ENCODE results near the gene S100A1.
"Not testable (repeated sequence)": the region's sequence is repeated elsewhere in the genome, so short reads cannot be mapped to it uniquely, and the experiment has no call there.

The S100A1 gene

DNA sequence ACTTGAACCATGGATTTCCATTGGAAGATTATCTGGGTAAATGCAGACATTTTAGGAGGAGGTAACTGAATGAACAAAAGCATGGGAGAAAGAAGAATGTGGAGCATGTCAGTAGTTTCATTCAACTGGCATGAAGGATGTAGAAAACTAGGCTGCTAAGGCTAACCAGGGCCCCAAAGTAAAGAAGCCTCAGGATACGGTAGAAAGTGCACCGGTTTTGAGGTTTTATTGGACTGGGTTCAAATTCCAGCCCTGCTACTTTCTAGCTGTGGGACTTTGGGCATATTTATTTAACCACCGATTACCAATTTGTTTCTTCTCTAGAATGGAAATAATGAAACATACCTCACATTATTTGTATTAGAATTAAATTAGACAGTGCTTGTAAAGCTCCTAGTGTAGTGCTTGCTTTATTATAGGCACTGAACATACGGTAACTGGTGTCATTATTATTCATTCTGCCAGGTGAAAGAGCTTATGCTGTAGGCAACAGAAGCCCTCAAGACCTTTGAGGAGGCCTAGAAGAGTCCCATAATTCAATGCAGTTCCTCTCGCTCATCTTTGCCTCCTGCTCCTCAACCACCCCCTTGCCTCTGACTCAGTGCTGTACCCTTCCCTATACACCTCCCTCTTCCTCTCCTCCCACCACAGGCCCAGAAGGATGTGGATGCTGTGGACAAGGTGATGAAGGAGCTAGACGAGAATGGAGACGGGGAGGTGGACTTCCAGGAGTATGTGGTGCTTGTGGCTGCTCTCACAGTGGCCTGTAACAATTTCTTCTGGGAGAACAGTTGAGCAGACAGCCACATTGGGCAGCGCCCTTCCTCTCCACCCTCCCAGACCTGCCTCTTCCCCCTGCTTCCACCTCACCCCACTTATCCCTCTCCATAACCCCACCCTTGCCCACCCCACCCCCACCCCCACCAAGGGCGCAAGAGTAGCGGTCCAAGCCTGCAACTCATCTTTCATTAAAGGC is 3.1 kb downstream of the S100A1 start:
- no peak for DNase-seq

DNA sequence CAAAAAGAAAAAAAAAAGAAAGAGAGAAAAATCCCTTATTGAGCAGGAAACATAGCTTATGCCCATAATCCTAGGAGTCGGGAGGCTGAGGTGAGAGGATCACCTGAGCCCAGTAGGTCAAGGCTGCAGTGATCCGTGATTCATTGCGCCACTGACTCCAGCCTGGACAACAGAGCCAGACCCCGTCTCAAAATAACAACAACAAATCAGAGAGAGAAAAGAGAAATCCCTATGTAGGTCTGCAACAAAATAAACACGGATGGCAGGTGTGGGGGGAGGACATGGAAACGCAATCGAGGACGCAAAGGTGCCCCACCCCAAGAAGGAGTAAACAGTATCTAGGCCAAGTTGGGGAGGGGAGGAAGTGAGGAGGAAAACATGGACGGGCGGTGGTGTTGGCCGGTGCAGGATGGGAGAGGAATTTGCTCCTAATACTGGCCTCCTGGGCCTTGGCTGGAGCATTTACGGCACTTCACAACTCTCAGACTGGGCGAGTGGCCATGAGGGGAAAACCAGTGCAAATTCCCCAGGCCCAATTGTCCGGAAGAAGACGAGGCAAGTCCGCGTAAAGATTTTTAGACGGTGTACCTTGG is 5.0 kb downstream of the S100A1 start:
- no peak for DNase-seq

DNA sequence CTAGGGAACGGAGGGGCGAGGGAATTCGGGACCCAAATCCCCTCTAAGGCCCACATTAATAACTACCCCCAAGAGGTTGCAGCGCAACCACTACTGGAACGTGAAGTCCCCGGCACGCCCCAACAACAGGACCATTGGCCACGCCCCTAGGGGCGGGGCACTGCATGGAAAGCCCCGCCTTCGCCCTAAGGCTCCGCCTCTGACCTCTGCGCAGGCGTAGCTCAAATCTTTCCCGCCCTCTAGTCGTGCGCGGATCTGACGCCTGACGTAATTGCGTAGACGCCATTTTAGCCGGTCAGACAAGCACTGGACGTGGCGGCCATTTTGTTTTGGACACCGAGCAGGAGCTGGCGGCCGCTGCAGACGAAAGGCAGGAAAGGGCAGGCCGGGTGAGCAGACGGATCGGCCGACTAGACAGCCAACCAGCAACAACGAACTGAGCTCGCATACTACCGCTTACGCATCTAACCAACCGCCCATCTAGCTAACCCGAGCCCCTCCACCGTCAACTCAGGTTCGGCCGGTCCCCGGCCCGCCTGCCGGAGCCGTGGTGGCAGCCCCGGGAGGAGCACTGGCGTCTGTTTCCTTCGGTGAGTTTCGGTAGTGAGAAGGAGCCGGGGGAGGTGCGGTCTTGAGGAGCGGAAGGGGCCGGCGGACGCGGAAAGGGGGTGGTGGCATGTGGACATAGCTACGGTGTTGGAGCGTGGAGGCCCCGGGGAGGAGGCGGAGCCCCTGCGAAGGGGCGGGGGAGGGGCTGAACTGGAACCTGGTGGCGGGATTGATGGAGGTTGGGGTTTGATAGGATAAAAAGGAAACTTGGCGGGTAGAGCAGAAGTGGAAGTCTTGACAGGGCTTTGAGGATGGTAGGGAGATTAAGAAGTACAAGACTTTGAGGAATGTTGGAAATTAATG is 5.8 kb downstream of the S100A1 start, which contains the start of gene CHTOP:
CHTOP (plus strand) TSS at position 313 of the 912 bp plus-strand sequence. CDS start 2,523 bp downstream, outside the sequence.
- peak; percentile 96 for DNase-seq

DNA sequence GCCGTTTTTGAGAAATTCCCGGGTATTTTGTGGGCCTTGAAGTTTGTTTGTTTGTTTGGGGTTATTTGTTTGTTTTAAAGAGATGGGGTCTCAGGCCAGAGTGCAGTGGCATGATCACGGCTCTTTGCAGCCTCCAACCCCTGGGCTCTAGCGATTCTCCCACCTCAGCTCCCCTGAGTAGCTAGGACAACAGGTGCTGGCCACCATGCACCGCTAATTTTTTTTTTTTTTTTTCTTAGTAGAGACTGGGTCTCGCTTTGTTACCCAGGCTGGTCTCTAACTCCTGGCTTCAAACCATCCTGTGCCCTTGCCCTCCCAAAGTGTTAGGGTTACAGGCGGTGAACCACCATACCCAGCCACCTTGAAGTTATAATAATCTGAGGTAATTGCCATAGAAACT is 7.6 kb downstream of the S100A1 start:
- no peak for DNase-seq

DNA sequence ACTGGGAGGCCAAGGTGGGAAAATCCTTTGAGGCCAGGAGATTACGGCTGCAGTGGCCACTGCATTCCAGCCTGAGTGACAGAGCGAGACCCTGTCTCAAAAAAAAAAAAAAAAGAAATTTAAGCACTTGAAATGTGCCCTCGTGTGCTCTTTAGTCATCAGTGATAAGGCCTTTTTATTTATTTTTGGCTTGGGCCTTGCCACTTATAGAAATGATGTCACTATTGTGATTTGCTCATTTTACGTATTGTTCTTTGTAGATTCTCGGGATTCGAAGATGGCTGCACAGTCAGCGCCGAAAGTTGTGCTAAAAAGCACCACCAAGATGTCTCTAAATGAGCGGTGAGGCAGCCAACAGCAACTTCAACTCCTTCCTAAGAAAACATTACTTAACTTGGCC is 8.1 kb downstream of the S100A1 start:
- no peak for DNase-seq

DNA sequence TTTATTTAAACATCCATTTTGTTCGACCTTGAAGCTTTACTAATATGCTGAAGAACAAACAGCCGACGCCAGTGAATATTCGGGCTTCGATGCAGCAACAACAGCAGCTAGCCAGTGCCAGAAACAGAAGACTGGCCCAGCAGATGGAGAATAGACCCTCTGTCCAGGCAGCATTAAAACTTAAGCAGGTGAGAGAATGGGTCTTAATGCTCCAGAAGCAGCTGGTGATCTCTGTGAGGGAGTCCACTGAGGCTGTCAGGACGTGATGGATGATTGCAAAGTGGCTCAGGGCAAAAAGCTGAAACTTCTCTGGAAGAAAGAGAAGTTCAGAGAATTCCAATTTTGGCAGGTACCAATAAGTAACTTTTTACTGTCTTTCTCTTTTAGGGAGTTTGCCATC is 10.0 kb downstream of the S100A1 start:
- DNase-seq = no peak

DNA sequence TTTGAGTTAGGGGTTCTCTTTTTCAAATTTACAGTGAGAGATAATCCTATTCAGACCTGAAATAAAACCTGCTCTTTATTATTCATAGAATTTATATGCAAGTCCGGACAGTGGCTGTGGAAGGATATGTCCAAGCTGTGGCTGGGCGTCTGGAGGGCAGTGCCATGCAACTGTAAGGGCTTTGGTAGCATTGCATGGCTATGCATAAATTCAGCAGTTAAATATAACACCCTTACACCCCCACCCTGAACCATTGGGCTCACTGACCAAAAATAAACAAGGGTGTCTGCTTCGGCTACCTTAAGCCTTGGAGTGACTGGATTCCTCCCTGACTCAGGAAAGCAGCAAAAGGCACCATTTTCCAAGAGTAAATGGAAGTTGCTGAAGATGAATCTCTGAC is 11.0 kb downstream of the S100A1 start:
- DNase-seq = no peak

DNA sequence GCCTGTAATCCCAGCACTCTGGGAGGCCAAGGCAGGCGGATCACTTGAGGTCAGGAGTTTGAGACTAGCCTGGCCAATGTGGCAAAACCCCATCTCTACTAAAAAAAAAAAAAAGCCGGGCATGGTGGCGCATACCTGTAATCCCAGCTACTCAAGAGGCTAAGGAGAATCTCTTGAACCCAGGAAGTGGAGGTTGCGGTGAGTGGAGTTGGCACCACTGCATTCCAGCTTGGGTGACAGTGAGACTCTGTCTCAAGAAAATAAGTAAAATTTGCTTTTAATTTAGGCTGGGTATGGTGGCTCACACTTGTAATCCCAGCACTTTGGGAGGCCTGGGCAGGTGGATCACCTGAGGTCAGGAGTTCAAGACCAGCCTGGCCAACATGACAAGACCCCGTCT is 12.0 kb downstream of the S100A1 start:
- not testable (repeated sequence) for DNase-seq

DNA sequence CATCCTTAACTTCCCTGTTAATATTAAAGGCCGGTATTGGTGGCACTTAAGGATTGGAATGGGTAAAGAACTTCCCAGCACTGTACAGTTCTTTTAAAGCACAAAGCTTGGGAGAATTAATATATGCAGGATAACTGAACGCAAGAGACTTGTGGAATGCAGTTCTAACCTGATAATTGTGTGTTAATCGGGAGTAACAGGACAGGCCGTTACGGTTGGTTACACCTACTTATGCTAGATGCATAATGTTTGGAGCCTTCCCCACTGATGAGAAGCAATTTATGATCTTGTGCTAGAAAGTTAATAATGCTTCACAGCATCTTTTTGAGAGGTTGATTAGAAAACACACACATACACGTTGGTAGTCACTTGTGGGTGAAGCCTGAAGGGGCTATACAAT is 12.6 kb downstream of the S100A1 start:
- DNase-seq = no peak

DNA sequence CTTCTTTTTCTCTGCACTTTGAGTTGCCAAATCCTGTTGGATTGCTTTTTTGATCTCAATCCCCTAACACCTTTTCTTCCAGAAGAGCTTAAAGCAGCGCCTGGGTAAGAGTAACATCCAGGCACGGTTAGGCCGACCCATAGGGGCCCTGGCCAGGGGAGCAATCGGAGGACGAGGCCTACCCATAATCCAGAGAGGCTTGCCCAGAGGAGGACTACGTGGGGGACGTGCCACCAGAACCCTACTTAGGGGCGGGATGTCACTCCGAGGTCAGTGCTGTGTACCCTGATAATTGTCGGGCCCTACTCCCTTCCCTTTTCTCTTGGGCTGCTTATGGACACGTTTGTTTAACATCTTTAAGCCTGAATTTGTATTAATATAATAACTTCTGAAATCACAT is 13.9 kb downstream of the S100A1 start:
- DNase-seq = no peak

DNA sequence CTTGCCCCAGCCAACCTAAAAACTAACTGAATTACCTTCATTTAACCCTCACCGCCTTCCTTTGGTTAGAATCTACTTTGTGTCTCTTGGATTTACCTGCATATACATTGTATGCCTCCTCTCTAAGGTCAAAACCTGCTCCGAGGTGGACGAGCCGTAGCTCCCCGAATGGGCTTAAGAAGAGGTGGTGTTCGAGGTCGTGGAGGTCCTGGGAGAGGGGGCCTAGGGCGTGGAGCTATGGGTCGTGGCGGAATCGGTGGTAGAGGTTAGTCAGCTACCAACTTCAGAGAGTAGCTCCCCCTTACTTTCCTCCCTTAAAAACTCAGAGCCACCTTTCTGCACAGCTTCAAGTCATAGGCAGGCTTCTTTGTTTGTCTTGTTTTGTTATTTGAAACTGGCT is 14.9 kb downstream of the S100A1 start:
- DNase-seq = no peak

DNA sequence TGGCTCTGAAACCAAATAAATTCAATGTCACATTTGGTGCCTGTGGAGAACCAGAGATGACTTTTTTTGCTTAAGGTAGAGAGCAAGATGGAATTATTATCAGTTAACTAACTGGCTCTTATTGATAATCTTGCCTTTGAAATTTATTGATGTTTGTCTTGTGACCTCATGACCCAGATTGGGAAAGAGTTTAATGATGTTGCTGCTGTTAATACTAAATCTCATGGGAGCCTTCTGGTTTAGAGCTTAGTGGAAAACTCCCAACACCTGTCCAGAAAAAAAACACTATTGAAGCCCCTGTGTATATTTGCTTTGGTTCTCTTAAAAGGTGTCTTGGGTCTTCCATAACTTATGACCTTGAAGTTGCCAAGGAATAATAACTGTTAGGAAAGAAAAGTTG is 15.6 kb downstream of the S100A1 start:
- no peak for DNase-seq

DNA sequence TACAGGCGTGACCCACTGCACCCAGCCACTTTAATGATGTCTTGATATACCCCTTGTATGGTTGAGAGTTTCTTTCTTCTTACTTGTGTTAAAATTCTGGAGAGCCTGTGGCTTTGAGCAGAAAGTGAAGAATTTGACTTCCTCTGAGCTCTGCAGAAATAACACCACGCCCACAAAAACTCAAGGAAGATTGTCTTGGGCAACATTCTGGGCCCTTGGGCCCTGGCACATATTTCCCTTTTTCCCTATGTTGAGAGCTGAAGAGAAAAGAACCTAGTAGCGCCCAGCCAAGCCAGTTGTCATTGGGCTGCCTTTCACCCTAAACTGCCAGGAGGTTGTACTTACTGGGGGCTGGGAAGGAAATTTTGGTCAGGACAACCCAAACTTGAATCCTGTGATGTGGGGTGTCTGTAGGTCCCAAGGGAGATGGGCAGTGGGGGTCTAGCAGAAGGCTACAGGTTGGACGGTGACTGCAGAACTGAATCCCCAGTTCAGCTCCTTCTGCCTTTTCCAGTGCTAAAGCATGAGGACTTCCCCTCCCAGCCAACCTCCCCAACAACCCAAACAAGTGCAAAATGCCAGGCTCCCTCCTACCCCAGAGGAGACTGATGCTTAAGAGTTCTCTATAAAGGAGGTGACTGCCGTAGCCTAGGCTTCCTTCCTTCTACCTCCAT is 18.6 kb downstream of the S100A1 start:
- no peak for DNase-seq

DNA sequence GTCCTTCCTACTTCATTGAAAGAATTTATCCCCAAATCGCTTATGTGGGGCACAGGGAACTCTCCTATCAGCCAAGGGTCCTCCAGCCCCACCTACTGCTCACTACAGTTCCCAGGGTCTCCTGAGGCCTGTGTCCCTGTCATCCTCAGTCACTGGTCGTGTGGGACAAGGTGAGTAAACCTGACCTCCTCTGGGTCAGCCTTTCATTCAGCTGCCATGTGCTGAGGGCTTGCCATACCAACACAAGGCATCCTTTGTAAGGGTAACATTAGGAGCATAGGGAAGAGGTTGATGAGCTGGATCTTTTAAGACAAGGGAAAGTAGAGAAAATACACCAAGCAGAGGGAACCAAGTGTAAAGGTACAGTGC is 19.1 kb downstream of the S100A1 start:
- no peak for DNase-seq

DNA sequence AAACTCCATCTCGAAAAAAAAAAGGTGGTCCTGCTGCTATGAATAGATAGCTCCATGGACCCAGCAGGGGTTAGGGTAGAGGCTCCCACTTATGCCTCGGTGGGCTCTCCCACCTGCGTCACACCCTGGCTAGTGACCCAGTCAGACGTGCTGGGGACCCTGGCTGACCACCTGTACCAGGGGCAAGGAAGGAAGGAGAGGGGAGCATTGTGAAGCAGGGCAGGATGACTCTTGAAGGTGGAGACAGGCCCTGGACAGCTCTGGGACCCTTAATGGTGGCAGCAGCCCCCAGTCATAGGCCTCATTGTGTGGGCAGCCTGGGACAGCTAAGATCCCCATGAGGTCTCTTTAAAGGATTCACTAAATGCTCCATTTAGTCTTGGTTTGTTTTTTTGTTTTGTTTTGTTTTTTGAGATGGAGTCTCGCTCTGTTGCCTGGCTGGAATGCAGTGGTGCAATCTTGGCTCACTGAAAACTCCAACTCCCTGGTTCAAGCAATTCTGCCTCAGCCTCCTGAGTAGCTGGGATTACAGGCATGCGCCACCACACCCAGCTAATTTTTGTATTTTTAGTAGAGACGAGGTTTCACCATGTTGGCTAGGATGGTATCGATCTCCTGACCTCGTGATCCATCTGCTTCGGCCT is 19.9 kb downstream of the S100A1 start:
- DNase-seq = no peak

DNA sequence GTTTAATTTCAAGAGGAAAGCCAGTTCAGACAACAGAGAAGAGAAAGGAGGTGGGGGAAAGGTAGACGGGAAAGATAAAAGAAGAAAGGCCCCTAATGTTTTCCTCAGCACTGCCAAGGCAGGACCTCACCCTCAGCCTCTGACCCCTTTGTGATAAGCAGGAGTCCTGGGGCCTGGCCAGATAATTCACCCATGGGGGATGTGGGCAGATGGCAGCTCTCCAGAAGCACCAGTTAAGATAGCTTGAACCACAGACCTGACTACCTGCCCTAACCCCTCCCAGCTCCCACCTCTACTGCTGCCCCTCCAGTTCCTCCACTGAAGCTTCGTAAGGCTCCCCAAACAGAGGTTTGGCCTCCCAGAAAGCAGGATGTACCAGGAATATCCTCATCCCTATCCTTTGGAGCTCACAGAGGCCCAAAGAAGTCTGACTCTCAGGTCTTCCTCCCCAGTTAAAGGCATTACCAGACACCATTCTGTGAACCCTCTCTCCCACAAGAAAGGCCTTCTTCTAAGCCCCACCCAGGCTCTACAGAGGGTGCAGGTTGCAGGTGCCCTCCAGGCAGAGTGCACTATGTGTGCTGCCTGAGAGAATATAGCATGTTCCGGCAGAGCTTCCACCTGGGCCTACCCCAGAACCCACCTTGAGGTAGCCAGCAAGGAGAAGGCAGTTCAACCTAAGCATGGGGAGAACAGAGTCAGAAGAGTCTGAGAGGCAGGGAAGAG is 21.1 kb downstream of the S100A1 start:
- no peak for DNase-seq

DNA sequence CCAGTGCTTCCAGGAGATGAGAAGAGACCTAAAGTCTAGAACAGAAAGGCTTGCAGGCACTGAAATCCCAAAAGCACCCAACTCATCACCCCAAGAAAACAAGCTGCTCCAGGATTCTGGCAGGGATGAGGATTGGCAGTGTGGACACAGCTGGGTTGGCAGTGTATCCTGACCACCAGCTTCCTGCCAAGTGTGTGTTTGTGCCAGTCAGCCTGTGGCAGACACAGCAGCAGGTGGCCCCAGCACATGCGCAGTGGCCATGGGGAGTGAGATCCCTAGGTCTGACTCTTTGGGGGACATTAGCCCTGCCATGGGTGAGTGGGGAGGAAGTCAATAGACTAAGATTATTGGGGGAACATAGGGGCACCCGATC is 21.6 kb downstream of the S100A1 start:
- DNase-seq = no peak

DNA sequence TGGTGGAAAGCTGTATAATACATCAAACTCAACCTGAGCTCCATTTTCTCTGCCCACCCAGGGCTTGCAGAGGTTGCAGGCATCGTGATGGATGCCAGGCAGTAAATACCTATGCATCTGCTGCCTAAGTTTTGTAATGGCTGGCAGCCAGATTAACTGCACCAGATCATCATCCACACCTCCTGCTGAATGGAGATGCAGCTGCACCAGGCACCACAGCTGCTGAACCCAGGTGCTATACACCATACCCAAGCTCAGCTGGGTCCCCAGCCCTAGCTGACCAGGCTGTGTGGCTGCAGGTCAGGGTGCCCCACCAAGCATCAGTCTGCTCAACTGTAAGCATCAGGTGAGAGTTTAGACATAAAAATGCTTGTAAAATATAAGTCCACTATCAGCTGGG is 23.5 kb downstream of the S100A1 start:
- DNase-seq = no peak

DNA sequence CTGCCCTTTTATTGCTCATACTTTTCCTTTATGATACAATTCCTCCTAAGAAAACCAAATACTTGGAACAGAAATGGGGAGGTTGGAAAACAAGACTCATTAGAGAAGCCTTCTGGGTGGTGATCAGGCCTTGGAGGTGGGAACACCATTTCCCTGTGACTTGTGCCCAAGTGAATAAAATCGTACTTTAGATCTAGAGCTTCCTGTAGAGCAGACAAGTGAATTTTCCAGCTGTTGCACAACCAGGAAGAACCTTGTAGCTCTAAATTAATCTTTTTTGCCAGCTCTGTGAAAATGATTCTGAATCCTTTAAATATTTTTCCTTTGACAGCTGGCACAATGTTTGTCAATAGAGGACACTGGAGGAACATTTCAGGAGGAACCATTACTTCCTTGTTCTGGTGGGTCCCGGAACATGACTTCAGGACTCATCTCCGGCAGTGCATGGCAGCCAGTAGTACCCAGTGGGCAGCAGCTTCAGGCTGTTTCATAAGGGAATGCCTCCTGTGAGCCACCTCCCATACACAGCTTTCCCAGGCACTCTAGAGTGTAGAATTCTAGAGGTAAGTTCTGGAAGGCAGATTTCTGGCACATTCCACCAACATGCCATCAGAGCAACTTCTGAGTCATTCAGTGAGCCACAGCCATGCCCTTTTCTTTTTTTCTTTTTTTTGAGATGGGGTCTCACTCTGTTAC is 24.7 kb downstream of the S100A1 start:
- DNase-seq = no peak

DNA sequence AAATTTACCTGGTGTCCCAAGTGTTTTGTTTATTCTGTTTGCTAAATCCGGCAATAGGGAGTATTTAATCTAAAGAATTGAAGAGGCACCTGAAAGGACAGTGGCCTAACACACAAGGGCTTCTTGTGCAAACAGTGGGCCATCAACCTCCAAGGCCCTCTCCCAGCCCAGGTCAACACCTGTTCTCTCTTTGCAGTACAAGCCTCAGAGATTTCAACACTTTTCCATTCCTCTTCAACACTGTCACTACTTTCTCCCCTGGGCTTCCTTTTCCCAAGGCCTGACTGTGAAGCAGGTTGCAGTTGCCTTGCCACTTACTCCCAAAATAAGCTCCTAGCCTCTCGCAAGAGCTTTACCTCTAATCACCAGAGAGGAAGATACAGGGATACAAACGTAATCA is 27.1 kb downstream of the S100A1 start:
- no peak for DNase-seq

Data from CD4-positive, alpha-beta T cell treated with Interferon gamma for 1 hour (primary cell).